Prostate gland (tissue), 2 donors: ENCODE data around the gene GNA12. TPM values are rescaled to one million over a fixed set of nuclear protein-coding genes. Genes with fewer than 3 reads are reported as not detected.
"Not testable (repeated sequence)": the region's sequence is repeated elsewhere in the genome, so short reads cannot be mapped to it uniquely, and the experiment has no call there.

ENCODE experiments used
- DNase-seq: peaks from one replicate; pipeline ENCODE4 v3.0.0-alpha.2; 2019; ENCODE audit warnings: low spot score
- H3K27ac ChIP-seq, 2 donors: fragments of 200-600 bp; sonication (generic); 2 replicates each; pipeline ENCODE4 v1.5.1; 2017 to 2019
- H3K27me3 ChIP-seq: fragments of 200-600 bp; sonication (generic); replicated peaks from 2 replicates; pipeline ENCODE4 v1.5.1; 2019; ENCODE audit not compliant: insufficient read depth
- H3K36me3 ChIP-seq, 2 donors: fragments of 200-600 bp; sonication (generic); 1 replicate in 1 of 2; 2 replicates in 1 of 2; pipeline versions ENCODE4 v1.5.1 to v1.8.1; 2017 to 2019
- H3K4me1 ChIP-seq: fragments of 200-600 bp; sonication (generic); replicated peaks from 2 replicates; pipeline ENCODE4 v1.5.1; 2019
- H3K4me3 ChIP-seq, 2 donors: fragments of 200-600 bp; sonication (generic); 2 replicates each; pipeline ENCODE4 v1.5.1; 2017 to 2019
- H3K9me3 ChIP-seq: fragments of 200-600 bp; sonication (generic); 2 replicates; pipeline ENCODE4 v1.5.1; 2017
- CTCF ChIP-seq, 4 experiments: fragments of 200-600 bp in 2 of 4; fragments of 450-650 bp in 2 of 4; sonication (generic) in 2 of 4; IDR thresholded peaks; 1 replicate in 3 of 4; 2 replicates in 1 of 4; pipeline ENCODE4 v1.5.1; 2016 to 2019; ENCODE audit warnings: antibody characterized with exemption in 4 of 4, mild to moderate bottlenecking in 2 of 4, moderate library complexity in 2 of 4
- POLR2A ChIP-seq: fragments of 450-650 bp; IDR thresholded peaks from one replicate; pipeline ENCODE4 v1.6.1; 2016; ENCODE audit warnings: antibody characterized with exemption, mild to moderate bottlenecking
- POLR2AphosphoS5 ChIP-seq: sonication (generic); formaldehyde crosslinking; IDR thresholded peaks from one replicate; pipeline ENCODE4 v1.6.1; 2017; ENCODE audit warnings: antibody characterized with exemption
- WGBS: methylation state at CpG from one replicate; pipeline ENCODE4 v1.1.5; 2018; 5-methylcytosine and 5-hydroxymethylcytosine counted together
- intact Hi-C: fragments of 100-400 bp; cut with DNase I; formaldehyde crosslinking; loops from one replicate; pipeline ENCODE4 v1.14.2; 2022
- total RNA-seq, 2 donors: library from RNA; depleted of rRNA; stranded (reverse); fragments of >200 nt; gene quantifications; one replicate each; pipeline ENCODE4 v1.1.0, GENCODE V29; 2016

Gene GNA12
- total RNA-seq, 2 donors from 2014 or later = 22.6 to 102 TPM

GRCh38 chr7:2698581-2699288 is 145.4 kb downstream of the GNA12 start:
- 50% methylated on average over 18 of the region's 18 CpGs for WGBS
- intact Hi-C loops = no loop called here

GRCh38 chr7:2694122-2694436 is 150.0 kb downstream of the GNA12 start:
- 86% methylated on average over 8 of the region's 8 CpGs for WGBS
- intact Hi-C loops, H3K9me3 ChIP-seq, DNase-seq, H3K4me1 ChIP-seq, H3K36me3 ChIP-seq, H3K27ac ChIP-seq, H3K27me3 ChIP-seq, H3K4me3 ChIP-seq: not testable (repeated sequence)

More at GRCh38 chr7:2698581-2699288, 145.4 kb downstream of the GNA12 start:
- H3K4me3 ChIP-seq = no peak overlapping the region
- H3K27ac ChIP-seq = no peak overlapping the region
- no peaks in the 10 kb centered on the region for H3K4me1 ChIP-seq
- H3K9me3 ChIP-seq = no peaks in the 10 kb centered on the region
- DNase-seq = no peak
- TF ChIP-seq POLR2AphosphoS5 = no peak
- no peak for TF ChIP-seq CTCF (IDR thresholded peaks at IDR 0.05)
- no peak for TF ChIP-seq POLR2A
- H3K36me3 ChIP-seq = no peaks in the 10 kb centered on the region
- no peaks in the 10 kb centered on the region for H3K27me3 ChIP-seq

- 87% methylated on average over 19 of the region's 19 CpGs for WGBS
- H3K27ac ChIP-seq, H3K27me3 ChIP-seq, H3K4me1 ChIP-seq, H3K9me3 ChIP-seq, intact Hi-C loops, H3K36me3 ChIP-seq, DNase-seq, H3K4me3 ChIP-seq: not testable (repeated sequence)
Observed at GRCh38 chr7:2693420-2694121, 150.5 kb downstream of the GNA12 start.

GRCh38 chr7:2692543-2692942 is 151.6 kb downstream of the GNA12 start:
- Histone ChIP-seq H3K9me3 (no peaks in the 10 kb centered on the region), H3K27ac (no peak overlapping the region), H3K4me1 (no peaks in the 10 kb centered on the region), H3K36me3 (no peaks in the 10 kb centered on the region), H3K27me3 (peaks cover 6% of the 10 kb centered on the region), H3K4me3 (no peak overlapping the region)
- DNase-seq = no peak
- WGBS = 77% methylated on average over 14 of the region's 14 CpGs
- no peak for TF ChIP-seq CTCF (IDR thresholded peaks at IDR 0.05)
- intact Hi-C loops = no loop called here

GRCh38 chr7:2691932-2692439 is 152.1 kb downstream of the GNA12 start:
- H3K4me1 ChIP-seq, H3K36me3 ChIP-seq, intact Hi-C loops, H3K9me3 ChIP-seq, H3K27ac ChIP-seq, H3K4me3 ChIP-seq, DNase-seq, H3K27me3 ChIP-seq: not testable (repeated sequence)
- WGBS = 90% methylated on average over 23 of the region's 23 CpGs

GRCh38 chr7:2691011-2691707 is 152.9 kb downstream of the GNA12 start:
- Histone ChIP-seq H3K9me3 (no peaks in the 10 kb centered on the region), H3K36me3 (no peaks in the 10 kb centered on the region), H3K27me3 (peaks cover 8% of the 10 kb centered on the region), H3K27ac (no peak overlapping the region), H3K4me1 (no peaks in the 10 kb centered on the region), H3K4me3 (no peak overlapping the region)
- 93% methylated on average over 18 of the region's 18 CpGs for WGBS
- intact Hi-C loops = no loop called here
- DNase-seq = no peak
- TF ChIP-seq CTCF (IDR thresholded peaks at IDR 0.05) = no peak
- no peak for TF ChIP-seq POLR2AphosphoS5
- no peak for TF ChIP-seq POLR2A
